Measurements from ENCODE around the gene ZBTB39.
"Not testable (repeated sequence)": the region's sequence is repeated elsewhere in the genome, so short reads cannot be mapped to it uniquely, and the experiment has no call there.

Gene ZBTB39

DNA sequence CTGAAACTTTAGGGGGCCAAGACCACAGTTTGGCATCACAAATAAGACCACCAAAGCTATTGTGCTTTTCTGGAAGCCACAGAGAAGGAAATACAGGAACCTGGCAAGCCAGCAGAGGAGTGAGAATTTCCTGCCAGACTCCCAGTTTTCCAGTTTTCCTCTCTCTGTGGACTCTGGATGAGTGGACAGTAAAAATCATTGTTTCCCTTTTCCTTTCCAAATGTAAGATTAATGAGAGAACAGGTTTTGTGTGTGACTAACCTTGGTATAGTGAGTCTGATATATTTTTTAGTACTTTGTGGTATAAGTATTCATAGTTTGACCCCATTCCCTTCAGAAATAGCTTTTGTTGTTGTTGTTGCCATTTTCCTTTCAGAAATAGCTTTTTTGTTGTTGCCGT lies 12.6 kb upstream of the ZBTB39 start:
- Mint-ChIP-seq H3K4me3 (no peak overlapping the region), H3K9me3 (no peaks in the 10 kb centered on the region), H3K36me3 (ENCODE audit: low read depth) (no peaks in the 10 kb centered on the region), H3K4me1 (ENCODE audit: low read depth) (peaks cover 5% of the 10 kb centered on the region), H3K27me3 (ENCODE audit: low read depth) (peaks cover 10% of the 10 kb centered on the region), H3K27ac (no peak overlapping the region)
- DNase-seq (ENCODE audit: low spot score) = no peak

GRCh38 chr12:57018353-57018752 lies 12.0 kb upstream of the ZBTB39 start:
- DNase-seq (ENCODE audit: low spot score); H3K36me3 Mint-ChIP-seq (ENCODE audit: low read depth); H3K27ac Mint-ChIP-seq; H3K4me1 Mint-ChIP-seq (ENCODE audit: low read depth); H3K9me3 Mint-ChIP-seq; H3K4me3 Mint-ChIP-seq: not testable (repeated sequence)
- peaks cover 12% of the 10 kb centered on the region for H3K27me3 Mint-ChIP-seq (ENCODE audit: low read depth)

DNA sequence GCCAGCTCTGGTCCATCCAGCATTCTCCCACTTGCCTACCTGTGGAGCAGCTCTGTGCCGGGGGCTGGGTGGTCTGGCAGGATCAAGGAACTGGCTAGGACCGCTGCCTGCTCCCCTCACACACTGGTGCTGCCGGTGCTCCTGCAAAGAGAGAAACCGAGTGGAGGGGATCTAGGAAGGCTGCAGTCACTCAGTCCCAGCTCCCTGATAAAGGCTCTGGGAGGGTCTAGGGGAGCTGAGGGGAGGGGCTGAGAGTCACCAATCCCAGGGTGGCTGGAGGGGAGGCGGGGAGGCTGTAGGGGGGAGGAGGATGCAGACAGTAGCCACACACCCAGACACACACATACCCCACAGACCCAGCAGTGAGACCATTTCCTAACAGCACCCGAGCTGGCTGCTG lies 10.0 kb upstream of the ZBTB39 start, which contains the start of gene TAC3:
TAC3 (minus strand) TSS at position 182 of the 400 bp plus-strand sequence. CDS start 732 bp downstream, outside the sequence.
- no peak within 1 kb of the TSS for H3K4me3 Mint-ChIP-seq
- H3K27me3 Mint-ChIP-seq (ENCODE audit: low read depth) = peaks cover 12% of the 10 kb centered on the region
- peaks cover 18% of the 10 kb centered on the region for H3K4me1 Mint-ChIP-seq (ENCODE audit: low read depth)
- DNase-seq (ENCODE audit: low spot score) = no peak
- no peaks in the 10 kb centered on the region for H3K9me3 Mint-ChIP-seq
- H3K36me3 Mint-ChIP-seq (ENCODE audit: low read depth) = no peaks in the 10 kb centered on the region
- H3K27ac Mint-ChIP-seq = no peak within 1 kb of the TSS

DNA sequence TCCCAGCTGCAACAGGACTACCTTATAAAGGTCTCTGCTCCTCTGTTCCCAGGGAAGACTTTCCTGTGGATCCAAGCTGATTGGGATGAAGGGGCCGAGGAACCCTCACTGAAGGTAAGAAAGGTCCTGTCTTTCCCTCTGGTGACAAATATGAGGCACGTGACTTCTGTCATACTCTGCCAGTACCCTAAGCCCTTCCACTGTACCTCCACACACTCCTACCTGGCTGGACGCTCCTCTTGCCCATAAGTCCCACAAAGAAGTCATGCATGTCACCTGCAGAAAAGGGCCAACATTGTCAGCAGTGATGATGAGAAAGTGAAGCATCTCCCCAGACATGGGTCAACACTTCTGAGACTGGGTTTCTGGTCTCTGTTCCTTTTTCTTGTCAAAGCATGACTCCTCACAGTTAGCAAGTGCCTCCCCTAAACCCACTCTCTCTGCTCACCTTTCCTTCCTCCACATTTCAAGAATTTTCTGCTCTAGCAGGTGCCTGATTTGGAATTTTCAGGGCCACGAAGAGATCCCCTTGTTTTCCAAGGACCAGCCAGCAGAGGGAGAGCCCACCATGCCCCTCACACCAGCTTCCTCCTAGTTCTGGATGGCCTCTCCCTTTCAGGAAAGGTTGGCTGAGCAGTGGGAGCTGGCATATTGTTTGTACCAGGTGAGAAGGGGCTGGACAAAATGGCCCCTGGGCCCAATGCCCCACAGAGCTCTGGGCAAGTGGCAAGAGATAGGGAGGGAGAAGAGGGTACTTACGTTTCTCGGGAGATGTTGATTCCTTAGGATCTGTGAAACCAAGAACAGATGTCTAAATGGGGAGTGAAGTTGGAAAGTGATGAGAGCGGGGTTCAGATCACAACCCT lies 6.5 kb upstream of the ZBTB39 start:
- Mint-ChIP-seq H3K27ac (no peak overlapping the region), H3K27me3 (ENCODE audit: low read depth) (peaks cover 12% of the 10 kb centered on the region), H3K9me3 (no peaks in the 10 kb centered on the region), H3K36me3 (ENCODE audit: low read depth) (no peaks in the 10 kb centered on the region), H3K4me1 (ENCODE audit: low read depth) (peaks cover 33% of the 10 kb centered on the region), H3K4me3 (no peak overlapping the region)
- no peak for DNase-seq (ENCODE audit: low spot score)

GRCh38 chr12:57011438-57012424 lies 5.4 kb upstream of the ZBTB39 start:
- H3K4me3 Mint-ChIP-seq = peak overlapping the region; percentile 47
- H3K36me3 Mint-ChIP-seq (ENCODE audit: low read depth) = no peaks in the 10 kb centered on the region
- peaks cover 12% of the 10 kb centered on the region for H3K27me3 Mint-ChIP-seq (ENCODE audit: low read depth)
- H3K27ac Mint-ChIP-seq = peak overlapping the region; percentile 64
- peaks cover 42% of the 10 kb centered on the region for H3K4me1 Mint-ChIP-seq (ENCODE audit: low read depth)
- peak; percentile 29 for DNase-seq (ENCODE audit: low spot score)
- no peaks in the 10 kb centered on the region for H3K9me3 Mint-ChIP-seq

- Mint-ChIP-seq H3K36me3 (ENCODE audit: low read depth) (no peaks in the 10 kb centered on the region), H3K4me1 (ENCODE audit: low read depth) (peaks cover 44% of the 10 kb centered on the region), H3K4me3 (no peak overlapping the region), H3K27ac (no peak overlapping the region), H3K9me3 (no peaks in the 10 kb centered on the region), H3K27me3 (ENCODE audit: low read depth) (peaks cover 12% of the 10 kb centered on the region)
- DNase-seq (ENCODE audit: low spot score) = no peak
These were observed 4.4 kb upstream of the ZBTB39 start for GRCh38 chr12:57010627-57011247.

- Mint-ChIP-seq H3K9me3 (no peaks in the 10 kb centered on the region), H3K4me3 (no peak overlapping the region), H3K27me3 (ENCODE audit: low read depth) (peaks cover 10% of the 10 kb centered on the region), H3K36me3 (ENCODE audit: low read depth) (peaks cover 3% of the 10 kb centered on the region), H3K4me1 (ENCODE audit: low read depth) (peaks cover 50% of the 10 kb centered on the region), H3K27ac (no peak overlapping the region)
- DNase-seq (ENCODE audit: low spot score) = no peak
These were observed 3.7 kb upstream of the ZBTB39 start for GRCh38 chr12:57009949-57010626.

DNA sequence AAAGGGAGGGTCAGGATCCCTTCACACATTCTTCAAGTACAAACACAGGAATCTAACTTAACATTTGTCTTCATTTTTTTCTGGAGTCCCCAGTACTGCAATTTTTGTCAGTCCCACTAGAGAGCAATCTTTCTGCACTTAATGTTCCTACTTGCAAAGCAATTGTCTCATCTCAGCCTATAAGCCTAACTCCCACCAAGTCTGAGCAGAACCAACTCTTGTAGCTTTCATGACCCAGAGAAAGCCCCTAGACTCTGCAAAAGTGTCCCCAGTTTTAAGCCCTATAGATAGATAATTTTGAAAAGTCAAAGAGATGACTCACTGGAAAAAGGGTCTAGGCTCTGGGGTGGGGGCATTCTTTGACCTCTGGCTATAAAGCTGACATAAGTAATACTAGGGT lies 1.8 kb upstream of the ZBTB39 start:
- Mint-ChIP-seq H3K27me3 (ENCODE audit: low read depth) (no peaks in the 10 kb centered on the region), H3K36me3 (ENCODE audit: low read depth) (peaks cover 15% of the 10 kb centered on the region), H3K27ac (peak overlapping the region; percentile 61), H3K9me3 (no peaks in the 10 kb centered on the region), H3K4me1 (ENCODE audit: low read depth) (peaks cover 55% of the 10 kb centered on the region), H3K4me3 (no peak overlapping the region)
- no peak for DNase-seq (ENCODE audit: low spot score)

DNA sequence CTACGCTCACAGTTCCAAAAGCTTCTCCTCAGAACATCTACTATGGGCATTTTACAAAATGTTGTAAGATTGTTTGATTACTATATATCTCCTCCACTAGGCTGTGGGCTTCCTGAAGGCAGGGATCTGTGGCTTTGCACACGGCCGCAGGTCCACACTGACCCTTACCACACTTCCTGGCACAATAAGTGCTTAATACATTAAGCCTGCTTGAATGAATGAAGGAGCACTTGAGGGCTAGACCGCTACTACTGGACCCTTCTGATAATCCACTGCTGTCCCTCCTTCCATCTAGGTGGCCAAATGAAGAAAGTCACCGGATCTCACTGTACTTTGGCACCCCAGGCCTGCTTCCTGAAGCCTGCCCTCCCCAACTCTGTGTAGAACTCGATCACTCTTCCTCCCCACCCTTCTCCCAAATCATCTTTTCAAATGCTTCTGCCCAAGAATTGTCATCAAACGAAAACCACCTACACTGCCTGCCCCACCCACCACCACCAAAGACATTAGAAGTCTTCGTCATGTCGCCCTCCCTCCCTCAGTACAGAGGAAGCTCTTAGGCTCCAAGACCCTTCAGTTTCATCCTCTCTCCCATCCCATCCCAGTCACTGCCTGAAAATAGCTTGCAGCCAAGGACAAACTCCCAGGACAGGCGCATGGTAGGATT lies 596 bp upstream of the ZBTB39 start:
- DNase-seq (ENCODE audit: low spot score) = no peak
- no peaks in the 10 kb centered on the region for H3K27me3 Mint-ChIP-seq (ENCODE audit: low read depth)
- H3K27ac Mint-ChIP-seq = peak overlapping the region; percentile 91
- H3K4me3 Mint-ChIP-seq = peak overlapping the region; percentile 90
- no peaks in the 10 kb centered on the region for H3K9me3 Mint-ChIP-seq
- H3K4me1 Mint-ChIP-seq (ENCODE audit: low read depth) = peaks cover 48% of the 10 kb centered on the region
- peaks cover 24% of the 10 kb centered on the region for H3K36me3 Mint-ChIP-seq (ENCODE audit: low read depth)

GRCh38 chr12:57004651-57005050 lies 1.7 kb downstream of the ZBTB39 start:
- Mint-ChIP-seq H3K4me3 (peak overlapping the region; percentile 92), H3K4me1 (ENCODE audit: low read depth) (peaks cover 49% of the 10 kb centered on the region), H3K27ac (no peak overlapping the region), H3K27me3 (ENCODE audit: low read depth) (no peaks in the 10 kb centered on the region), H3K36me3 (ENCODE audit: low read depth) (peaks cover 42% of the 10 kb centered on the region), H3K9me3 (no peaks in the 10 kb centered on the region)
- no peak for DNase-seq (ENCODE audit: low spot score)

DNA sequence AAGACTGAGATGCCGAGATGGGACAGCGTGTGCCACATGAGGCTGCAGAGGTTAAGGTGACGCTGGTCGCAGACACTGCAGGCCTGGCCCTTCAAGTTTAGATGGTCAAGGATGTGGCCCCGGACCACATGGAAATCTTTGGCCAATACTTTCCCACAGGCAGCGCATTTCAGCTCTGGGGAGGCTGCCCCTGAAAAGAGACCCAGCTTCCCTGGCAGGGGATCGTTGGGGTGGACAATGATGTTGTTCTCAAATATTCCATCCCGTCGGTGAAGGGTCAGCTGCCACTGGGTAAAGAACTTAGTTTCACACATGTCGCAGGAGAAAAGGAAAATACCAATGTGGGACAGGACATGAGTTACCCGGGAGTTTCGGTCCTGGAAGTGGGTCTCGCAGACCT lies 3.0 kb downstream of the ZBTB39 start:
- Mint-ChIP-seq H3K27ac (no peak overlapping the region), H3K9me3 (no peaks in the 10 kb centered on the region), H3K36me3 (ENCODE audit: low read depth) (peaks cover 46% of the 10 kb centered on the region), H3K4me3 (no peak overlapping the region), H3K4me1 (ENCODE audit: low read depth) (peaks cover 52% of the 10 kb centered on the region), H3K27me3 (ENCODE audit: low read depth) (no peaks in the 10 kb centered on the region)
- DNase-seq (ENCODE audit: low spot score) = no peak

- peaks cover 43% of the 10 kb centered on the region for H3K4me1 Mint-ChIP-seq (ENCODE audit: low read depth)
- H3K27ac Mint-ChIP-seq = no peak overlapping the region
- H3K36me3 Mint-ChIP-seq (ENCODE audit: low read depth) = peaks cover 52% of the 10 kb centered on the region
- no peaks in the 10 kb centered on the region for H3K9me3 Mint-ChIP-seq
- peak; percentile 64 for DNase-seq (ENCODE audit: low spot score)
- H3K4me3 Mint-ChIP-seq = no peak overlapping the region
- no peaks in the 10 kb centered on the region for H3K27me3 Mint-ChIP-seq (ENCODE audit: low read depth)
These were observed 4.9 kb downstream of the ZBTB39 start for GRCh38 chr12:57001448-57001906.

DNA sequence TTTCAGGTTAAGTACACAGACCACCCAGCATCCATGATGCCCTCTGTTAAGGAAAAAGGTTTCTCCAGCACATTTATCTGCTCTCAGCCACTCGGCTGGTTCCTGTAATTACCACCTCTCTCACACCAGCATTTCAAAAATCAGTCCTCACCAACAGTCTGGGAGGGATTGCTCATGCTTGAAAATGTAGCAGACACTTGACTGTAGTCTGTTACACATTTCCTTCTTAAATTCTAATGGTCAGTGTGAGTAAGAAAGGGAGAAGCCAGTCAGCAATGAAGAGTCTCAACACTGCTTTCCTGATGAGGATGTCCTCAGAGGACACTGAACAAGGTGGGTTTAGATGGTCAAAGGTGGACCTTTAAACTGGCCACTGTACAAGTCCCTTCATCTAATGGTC lies 6.0 kb downstream of the ZBTB39 start:
- Mint-ChIP-seq H3K9me3 (no peaks in the 10 kb centered on the region), H3K36me3 (ENCODE audit: low read depth) (peaks cover 54% of the 10 kb centered on the region), H3K4me1 (ENCODE audit: low read depth) (peaks cover 41% of the 10 kb centered on the region), H3K27me3 (ENCODE audit: low read depth) (no peaks in the 10 kb centered on the region), H3K27ac (no peak overlapping the region), H3K4me3 (no peak overlapping the region)
- no peak for DNase-seq (ENCODE audit: low spot score)
